GM21390 (cell line): ENCODE measurements around the gene SLC25A51.
"Not testable (repeated sequence)": the region's sequence is repeated elsewhere in the genome, so short reads cannot be mapped to it uniquely, and the experiment has no call there.

Experiments
- ATAC-seq: cut with Tn5 transposase; IDR thresholded peaks from one replicate; pipeline ENCODE4 v1.9.1; 2021; ENCODE audit not compliant: unreplicated experiment

The SLC25A51 gene

DNA sequence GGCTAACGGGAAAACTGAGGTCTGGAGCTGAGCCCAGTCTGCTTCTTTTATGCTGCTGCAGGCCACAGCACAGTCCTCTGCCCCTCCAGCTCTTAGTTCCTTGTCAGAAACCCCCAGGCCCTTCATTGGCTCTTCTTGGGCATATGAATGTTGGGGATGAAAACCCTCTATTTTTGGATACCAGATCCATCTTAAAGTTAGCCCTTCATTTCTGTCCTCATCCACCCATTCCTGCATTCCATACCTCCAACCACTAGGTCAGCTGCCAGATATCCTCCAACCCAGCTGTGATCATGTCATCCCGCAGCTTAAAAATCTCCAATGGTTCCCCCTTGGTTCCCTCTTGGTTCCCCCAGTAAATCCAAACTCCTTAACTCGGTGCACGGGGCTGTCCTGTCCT is 1.8 kb upstream of the SLC25A51 start:
- no peak for ATAC-seq

DNA sequence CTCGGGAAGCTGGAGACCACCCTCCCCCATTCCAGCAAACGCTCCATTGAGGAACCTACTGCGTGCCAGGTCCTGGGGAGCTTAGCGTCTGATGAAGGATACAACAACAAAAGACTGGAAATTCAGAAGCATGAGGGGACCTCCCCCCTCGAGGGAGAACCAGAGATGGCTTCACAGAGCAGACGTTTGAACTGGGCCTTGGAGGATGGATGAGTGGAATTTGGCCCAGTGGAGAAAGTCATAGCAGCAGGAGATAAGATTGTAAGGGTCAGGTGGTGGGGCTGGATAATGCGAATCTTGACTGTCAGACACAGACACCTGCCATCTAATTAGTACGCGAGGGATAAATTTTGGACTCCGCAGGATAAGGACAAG is 1.2 kb upstream of the SLC25A51 start:
- ATAC-seq = no peak

- ATAC-seq = no peak
These were observed 661 bp upstream of the SLC25A51 start for GRCh38 chr9:37904445-37905130.

DNA sequence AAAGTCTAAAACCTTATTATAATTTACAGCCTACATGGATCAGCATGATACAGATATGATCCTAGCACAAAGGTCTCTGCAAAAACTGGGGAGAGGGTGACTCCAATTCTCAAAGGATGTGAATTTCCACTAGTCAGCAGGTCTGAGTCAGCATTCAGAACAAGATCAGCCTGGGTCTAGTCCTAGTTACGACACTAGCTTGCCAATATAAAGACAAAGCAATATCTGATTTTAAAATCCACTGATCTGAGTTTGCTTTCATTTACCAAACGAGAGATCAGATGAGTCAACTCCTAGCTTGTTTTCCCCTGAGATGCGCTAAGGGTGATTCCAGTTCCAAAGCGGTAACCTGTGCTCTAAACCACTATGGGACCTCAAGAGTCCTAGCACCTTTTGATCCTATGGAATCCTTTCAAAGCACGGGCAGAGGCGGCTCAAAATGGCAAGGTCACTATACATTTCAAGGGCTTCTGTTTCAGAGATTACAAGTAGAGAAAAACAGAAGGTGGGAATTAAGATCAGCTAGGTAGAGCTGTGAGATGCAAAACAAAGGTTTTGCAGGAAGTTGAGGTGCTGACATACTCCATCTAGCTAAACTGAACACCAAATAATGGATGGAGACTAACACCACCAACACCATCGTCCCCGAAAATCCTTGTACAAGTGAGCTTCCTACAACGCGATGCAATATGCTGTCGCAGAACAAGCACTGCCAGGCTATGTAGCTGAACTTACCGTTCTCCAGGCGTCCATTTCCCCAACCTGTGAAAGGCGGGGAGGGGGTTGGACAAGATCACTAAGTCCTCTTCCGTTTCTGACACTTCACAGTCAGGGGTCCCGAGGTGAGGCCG is 906 bp downstream of the SLC25A51 start:
- ATAC-seq = peak; percentile 10

GRCh38 chr9:37902131-37902530 is 1.8 kb downstream of the SLC25A51 start:
- ATAC-seq = no peak

- no peak for ATAC-seq
These were observed 4.9 kb downstream of the SLC25A51 start for GRCh38 chr9:37899041-37899440.

DNA sequence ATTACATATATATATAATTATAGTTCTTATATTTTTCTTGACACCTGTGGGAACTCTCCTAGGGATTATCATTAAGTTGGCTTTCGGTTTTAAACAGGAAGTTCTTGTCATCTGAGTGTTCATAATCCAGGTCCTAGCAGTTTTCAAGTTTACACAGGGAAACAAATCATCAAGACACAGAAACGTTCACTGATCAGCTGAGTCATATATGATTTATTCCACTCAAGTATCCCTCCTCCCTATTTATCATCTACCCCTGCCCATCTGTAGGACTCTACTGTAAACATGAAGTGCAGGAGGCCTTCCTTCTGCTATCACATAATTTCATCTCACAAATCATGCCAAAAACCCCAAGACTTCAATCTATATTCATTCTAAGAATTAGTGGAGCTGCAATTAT is 6.3 kb downstream of the SLC25A51 start:
- ATAC-seq = no peak

DNA sequence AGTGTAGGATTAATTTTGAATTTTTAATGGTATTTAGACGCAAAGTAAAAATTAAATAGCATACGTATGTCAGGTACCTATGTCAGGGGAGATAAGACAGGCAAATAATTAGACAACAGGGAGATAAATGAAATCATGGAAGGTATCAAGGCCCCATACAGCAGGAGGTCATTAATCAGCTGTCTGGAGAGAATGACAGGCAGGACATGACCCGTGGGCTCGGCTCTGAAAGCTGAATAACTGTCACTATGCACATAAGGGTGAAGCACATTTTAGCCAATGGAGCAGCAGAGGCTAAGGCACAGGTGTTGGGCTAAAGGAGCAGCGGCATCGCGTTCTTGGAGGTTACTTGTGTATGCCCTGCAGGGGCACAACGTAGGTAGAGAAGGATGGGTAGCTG is 11.9 kb downstream of the SLC25A51 start:
- no peak for ATAC-seq

- ATAC-seq = not testable (repeated sequence)
These were observed 12.9 kb downstream of the SLC25A51 start for GRCh38 chr9:37891042-37891441.

- no peak for ATAC-seq
These were observed 14.4 kb downstream of the SLC25A51 start for GRCh38 chr9:37889536-37889935.

- not testable (repeated sequence) for ATAC-seq
These were observed 15.8 kb downstream of the SLC25A51 start for GRCh38 chr9:37887977-37888583.

- ATAC-seq = no peak
These were observed 22.9 kb downstream of the SLC25A51 start for GRCh38 chr9:37880916-37881479.

DNA sequence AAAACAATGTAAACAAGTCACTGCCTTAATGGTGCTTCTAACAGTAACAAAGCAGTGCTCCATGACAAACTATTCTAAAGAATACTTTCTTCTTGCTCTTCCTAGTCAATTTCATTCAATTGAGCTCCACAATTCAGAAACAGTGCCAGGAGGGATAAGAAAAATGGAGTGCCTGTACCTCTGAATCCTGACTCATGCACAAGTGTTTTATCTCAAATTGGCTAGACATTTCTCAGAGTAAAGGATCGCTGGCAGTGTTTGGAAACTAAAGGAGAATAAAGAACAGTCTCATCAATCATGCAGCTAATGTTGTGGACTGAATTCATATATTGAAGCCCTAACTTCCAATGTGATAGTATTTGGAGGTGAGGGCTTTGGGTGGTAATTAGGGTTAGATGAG is 27.6 kb downstream of the SLC25A51 start:
- no peak for ATAC-seq

DNA sequence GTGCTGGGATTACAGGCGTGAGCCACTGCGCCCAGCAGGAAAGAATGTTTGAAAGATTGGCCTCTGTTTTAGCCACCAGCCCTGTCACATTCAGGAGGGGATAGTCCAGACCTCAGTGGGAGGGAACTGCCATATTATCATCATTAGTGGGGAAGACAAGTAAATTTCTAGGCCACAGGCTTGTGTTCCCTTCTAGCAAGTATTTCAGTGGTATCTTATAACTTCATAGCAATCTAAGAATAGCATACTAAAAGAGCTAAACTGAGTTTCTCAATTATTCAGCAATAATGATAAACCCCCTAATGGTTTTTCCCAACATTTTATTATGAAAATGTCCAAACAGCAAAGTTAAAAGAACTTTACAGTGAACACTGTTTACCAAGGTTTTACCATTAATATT is 30.0 kb downstream of the SLC25A51 start:
- no peak for ATAC-seq

- no peak for ATAC-seq
These were observed 33.1 kb downstream of the SLC25A51 start for GRCh38 chr9:37870799-37871176.

DNA sequence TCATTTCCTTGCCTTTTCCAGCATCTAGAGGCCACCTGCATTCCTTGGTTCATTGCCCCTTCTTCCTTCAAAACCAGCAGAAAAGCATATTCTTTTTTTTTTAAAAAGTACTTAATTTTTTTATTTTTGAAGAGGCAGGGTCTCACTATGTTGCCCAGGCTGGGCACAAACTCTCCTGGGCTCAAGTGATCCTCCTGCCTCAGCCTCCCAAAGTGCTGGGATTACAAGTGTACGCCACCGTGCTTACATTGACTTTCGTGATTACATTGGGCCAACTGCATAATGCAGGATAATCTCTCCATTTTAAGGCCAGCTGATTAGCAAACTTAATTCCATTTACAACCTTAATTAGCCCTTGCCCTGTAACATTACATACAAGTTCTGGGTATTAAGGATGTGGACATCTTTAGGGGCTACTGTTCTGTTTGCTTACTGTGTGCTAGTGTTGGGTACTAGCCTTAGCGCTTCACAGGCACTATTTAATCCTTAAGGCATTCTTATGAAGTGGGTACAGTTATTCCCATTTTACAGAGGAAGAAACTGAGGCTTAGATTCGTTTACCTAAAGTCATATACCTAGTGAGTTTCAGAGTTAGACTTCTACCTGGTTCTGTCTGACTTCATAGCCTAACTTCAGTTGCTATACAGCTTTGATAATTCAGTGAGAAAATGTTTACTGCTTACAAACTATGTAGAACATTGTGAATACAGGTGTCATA is 33.7 kb downstream of the SLC25A51 start:
- no peak for ATAC-seq

GRCh38 chr9:37862530-37862929 is 41.4 kb downstream of the SLC25A51 start:
- ATAC-seq = no peak

- no peak for ATAC-seq
These were observed 44.9 kb downstream of the SLC25A51 start for GRCh38 chr9:37859043-37859442.

DNA sequence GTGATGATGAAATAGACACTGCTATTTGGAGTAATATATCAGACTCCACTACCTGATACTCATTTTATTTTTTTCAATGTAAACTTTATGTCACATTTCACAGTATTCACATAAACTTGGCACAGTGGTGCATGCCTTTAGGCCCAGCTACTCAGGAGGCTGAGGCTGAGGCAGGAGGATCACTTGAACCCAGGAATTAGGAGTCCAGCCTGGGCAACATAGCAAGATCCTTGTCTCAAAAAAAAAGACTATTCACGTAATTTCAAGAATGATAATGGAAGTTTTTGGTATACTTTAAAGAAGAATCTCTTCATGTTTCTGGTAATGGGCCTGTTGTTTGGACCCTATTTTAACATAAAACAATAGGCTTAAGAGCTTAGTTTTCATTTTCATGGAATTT is 47.4 kb downstream of the SLC25A51 start:
- ATAC-seq = no peak

DNA sequence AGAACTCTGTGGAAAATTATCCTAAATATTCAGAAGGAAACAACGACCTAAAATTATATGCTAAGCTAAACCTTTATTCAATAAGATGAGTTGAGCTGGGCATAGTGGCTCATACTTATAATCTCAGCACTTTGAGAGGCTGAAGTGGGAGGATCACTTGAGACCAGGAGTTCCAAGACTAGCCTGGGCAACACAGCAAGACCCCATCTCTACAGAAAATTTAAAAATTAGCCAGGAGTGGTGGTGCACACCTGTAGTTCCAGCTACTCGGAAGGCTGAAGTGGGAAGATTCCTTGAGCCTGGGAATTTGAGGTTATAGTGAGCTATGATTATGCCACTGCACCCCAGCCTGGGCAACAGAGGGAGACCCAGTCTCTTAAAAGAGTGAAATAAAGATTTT is 51.7 kb downstream of the SLC25A51 start:
- no peak for ATAC-seq

GRCh38 chr9:37840560-37841194 is 63.2 kb downstream of the SLC25A51 start:
- ATAC-seq = no peak
